Astrocyte of the spinal cord (primary cell): Measurements from ENCODE around the gene PKD1L1.
A peak's percentile ranks its signal among the peaks of the same experiment; 100 is the strongest.

ENCODE experiments used
- DNase-seq: peaks from one replicate; pipeline ENCODE4 v3.0.0; 2011; ENCODE audit warnings: low read depth, low spot score
- H3K4me3 ChIP-seq: 2 replicates; pipeline ENCODE4 v1.5.1; 2011; ENCODE audit warnings: low read depth, mild to moderate bottlenecking, low read length, moderate library complexity
- in situ Hi-C: cut with HindIII; loops from 2 replicates; pipeline ENCODE4 v1.10.0; 2017; ENCODE audit warnings: low sequenced_read_pairs
- TF ChIP-seq, protein P1 (sequence below): IDR thresholded peaks from 2 replicates; pipeline ENCODE4 v1.5.1; 2012; ENCODE audit warnings: low read depth, mild to moderate bottlenecking, low read length, inconsistent platforms

Gene PKD1L1

DNA sequence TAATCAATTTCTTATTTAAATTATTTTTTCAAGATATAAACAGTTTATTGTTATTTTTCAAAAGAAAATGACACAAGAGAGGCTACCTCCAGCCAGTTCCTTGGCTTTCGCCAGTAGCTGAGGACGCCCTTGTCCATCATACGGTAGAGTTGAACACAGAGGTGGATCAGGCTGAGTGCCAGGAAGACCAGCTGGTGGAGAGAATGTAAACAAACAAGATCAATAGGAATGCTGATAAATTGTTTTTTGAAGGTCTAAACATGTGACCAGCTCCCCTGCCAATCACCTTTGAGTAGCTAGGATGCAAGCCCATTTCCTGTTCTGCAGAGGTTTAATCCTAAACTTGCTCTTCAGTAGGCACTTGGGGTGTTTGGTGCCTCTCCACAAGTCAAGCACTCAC, 138.9 kb downstream of the PKD1L1 start:
- in situ Hi-C loops, result no loop called here
- TF ChIP-seq, protein P1, sequence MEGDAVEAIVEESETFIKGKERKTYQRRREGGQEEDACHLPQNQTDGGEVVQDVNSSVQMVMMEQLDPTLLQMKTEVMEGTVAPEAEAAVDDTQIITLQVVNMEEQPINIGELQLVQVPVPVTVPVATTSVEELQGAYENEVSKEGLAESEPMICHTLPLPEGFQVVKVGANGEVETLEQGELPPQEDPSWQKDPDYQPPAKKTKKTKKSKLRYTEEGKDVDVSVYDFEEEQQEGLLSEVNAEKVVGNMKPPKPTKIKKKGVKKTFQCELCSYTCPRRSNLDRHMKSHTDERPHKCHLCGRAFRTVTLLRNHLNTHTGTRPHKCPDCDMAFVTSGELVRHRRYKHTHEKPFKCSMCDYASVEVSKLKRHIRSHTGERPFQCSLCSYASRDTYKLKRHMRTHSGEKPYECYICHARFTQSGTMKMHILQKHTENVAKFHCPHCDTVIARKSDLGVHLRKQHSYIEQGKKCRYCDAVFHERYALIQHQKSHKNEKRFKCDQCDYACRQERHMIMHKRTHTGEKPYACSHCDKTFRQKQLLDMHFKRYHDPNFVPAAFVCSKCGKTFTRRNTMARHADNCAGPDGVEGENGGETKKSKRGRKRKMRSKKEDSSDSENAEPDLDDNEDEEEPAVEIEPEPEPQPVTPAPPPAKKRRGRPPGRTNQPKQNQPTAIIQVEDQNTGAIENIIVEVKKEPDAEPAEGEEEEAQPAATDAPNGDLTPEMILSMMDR, result no peak
- no peak overlapping the region for H3K4me3 ChIP-seq
- no peak for DNase-seq

DNA sequence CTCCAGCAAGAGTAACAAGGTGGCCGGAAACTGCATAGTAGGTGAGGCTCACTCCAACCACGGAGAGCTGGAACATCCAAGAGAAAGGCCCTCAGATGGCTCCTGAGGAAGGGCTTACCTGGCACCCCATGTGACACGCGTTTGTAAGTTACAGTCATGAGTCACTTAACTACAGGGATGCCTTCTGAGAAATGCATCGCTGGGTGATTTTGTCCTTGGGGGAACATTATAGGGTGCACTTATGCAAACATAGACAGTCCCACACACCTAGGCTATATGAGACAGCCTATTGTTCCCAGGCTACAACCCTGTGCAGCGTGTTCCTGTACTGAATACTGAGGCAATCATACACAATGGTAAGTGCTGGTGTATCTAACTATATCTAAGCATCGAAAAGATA, 139.9 kb downstream of the PKD1L1 start:
- DNase-seq, result no peak
- TF ChIP-seq, protein P1, result no peak
- H3K4me3 ChIP-seq, result no peak overlapping the region
- in situ Hi-C loops, result no loop called here

DNA sequence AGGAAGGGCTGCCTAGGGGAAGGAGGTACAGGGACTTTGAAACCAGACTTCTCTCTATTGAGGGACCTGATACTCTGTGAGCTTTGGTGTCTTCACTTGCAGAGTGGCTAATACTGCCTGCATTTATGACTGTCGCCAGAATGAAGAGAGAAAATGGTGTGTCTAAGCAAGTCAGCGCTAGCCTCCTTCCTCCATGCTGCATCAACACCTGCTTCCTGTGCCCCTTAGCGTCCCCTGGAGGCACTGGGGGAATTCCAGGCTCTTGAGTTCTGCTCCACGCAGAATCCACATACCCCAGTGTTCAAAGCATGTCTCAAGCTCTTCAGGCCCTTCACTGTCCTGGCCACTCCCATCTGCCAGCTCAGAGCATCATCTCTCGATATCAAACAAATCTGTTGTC, 140.5 kb downstream of the PKD1L1 start:
- TF ChIP-seq, protein P1, result no peak

DNA sequence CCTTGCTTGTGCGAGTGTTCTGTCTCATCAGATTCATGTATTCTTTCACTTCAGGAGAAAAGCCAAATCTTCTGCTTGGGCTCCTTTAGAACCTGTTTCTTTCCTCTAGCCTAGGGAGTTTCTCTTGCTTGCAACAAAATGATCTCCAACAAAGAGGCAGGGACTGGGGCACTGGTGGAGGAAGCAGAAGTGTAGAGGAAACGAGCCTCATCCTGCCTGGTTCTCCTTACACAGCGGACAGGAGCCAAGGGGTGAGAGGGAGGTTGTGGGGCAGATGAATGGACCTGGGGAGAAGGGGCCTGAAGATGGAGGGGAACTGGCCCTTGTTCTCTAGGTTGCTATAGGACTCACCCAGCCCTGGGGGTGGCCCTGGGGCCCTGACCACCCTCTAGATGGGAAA, 141.1 kb downstream of the PKD1L1 start:
- TF ChIP-seq, protein P1, result no peak
- DNase-seq, result no peak

More for the DNA sequence above, 140.5 kb downstream of the PKD1L1 start:
- H3K4me3 ChIP-seq, result no peak overlapping the region
- DNase-seq, result no peak
- in situ Hi-C loops, result no loop called here

DNA sequence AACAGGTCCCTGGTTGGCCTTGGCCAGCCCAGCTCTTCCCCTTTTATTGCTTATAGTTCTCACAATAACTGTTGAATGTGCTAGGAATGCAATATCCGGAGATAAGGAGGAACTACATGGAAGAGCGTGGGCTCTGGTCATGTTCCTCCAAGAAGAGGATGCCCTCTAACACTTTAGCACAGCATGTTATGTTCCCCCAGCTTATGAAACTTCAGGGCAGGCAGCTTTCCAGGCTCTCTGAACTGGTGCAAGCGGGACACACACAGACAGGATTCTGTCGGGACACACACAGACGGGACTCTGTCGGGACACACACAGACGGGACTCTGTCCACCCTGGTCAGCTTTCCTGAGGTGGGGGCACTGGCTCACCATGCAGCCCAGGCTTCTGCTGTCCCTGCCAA, 141.6 kb downstream of the PKD1L1 start:
- no peak overlapping the region for H3K4me3 ChIP-seq
- DNase-seq, result no peak
- TF ChIP-seq, protein P1, result no peak
- in situ Hi-C loops, result no loop called here

More for the DNA sequence above, 141.1 kb downstream of the PKD1L1 start:
- H3K4me3 ChIP-seq, result no peak overlapping the region
- in situ Hi-C loops, result no loop called here

DNA sequence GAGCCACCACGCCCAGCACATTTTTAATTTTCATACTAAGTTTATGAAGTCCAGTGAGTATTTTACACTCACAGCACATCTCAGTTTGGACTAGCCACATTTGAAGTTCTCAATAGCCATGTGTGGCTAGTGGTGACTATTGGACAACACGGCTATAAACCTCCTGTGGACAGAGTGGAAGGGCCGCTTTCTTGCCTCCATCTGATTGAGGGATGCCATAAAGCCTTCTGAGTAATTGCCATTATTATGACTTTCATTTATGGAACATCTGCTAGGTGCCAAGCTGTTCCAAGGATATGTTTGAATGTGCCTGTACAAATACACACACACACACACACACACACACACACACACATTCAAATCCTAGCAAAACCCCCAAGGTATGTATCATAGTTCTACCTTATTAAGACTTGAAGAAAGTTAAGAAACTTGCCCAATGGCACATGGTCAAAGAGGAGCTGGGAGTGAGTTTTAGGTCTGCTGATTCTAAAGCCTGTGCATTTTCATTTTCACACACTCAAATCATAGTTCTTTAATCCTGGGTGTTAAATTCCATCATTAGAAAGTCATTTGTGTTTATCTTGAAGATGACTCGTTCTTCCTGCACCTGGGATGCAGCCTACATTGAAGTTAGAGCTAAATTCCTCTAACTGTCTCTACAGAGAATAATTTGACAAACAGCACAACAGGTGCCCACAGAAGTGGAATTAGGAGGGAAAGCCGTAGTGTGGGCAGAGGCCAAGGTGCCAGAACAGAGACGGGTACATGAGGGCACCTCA, 143.3 kb downstream of the PKD1L1 start:
- in situ Hi-C loops, result no loop called here
- H3K4me3 ChIP-seq, result no peak overlapping the region
- peak; percentile 38 for DNase-seq
- TF ChIP-seq, protein P1, result no peak
